AG04449 (cell line): ENCODE data around the gene PARD3B.

Source experiments
- CTCF ChIA-PET: fragments of 350-600 bp; formaldehyde crosslinking; extraction: SDS; loops from one replicate; lab custom pipeline; 2021; ENCODE audit warnings: antibody characterized with exemption; lab: Yijun Ruan, JAX
- POLR2A ChIA-PET: fragments of 400-600, 350-600 bp; formaldehyde crosslinking; extraction: SDS; loops from one replicate; lab custom pipeline; 2020; ENCODE audit warnings: antibody characterized with exemption, inconsistent platforms; lab: Yijun Ruan, JAX
- DNase-seq: peaks from one replicate; pipeline ENCODE4 v3.0.0-alpha.2; 2010; ENCODE audit warnings: low read depth, low spot score
- H3K4me3 ChIP-seq: 2 replicates; pipeline ENCODE4 v1.5.1; 2011; ENCODE audit warnings: low read depth, mild to moderate bottlenecking, control low read depth, low read length
- CTCF ChIP-seq: IDR thresholded peaks from one replicate; pipeline ENCODE4 v1.5.1; 2011; ENCODE audit warnings: mild to moderate bottlenecking, moderate library complexity, low read length, control low read depth, inconsistent platforms; ENCODE audit not compliant: insufficient read depth; ENCODE audit errors: missing control alignments

PARD3B gene

DNA sequence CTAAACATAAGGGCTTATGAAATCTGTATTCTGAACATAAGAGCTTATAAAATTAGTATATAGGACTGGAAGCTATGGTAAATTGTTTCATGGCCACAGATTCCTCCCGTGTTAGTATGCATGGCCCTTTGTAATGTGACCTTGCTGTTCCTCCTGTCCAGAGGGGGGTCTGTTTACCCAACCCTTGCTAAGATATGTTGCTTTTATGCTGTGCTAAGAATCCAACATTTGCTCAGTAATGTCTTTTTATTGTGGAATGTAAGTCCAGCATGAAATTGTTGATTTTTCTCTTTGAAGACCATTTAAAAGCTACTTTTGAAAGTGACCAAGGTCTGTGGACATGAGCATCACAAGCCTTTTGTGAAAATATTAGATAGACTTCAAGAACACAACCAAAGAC lies 485.4 kb downstream of the PARD3B start:
- no peak for DNase-seq
- ChIA-PET POLR2A (no interaction called here), CTCF (no interaction called here)
- no peak for TF ChIP-seq CTCF
- no peak overlapping the region for H3K4me3 ChIP-seq

- CTCF ChIA-PET, result no interaction called here
These were observed 486.8 kb downstream of the PARD3B start for GRCh38 chr2:205032093-205032551.

GRCh38 chr2:205033431-205033830 lies 488.2 kb downstream of the PARD3B start:
- ChIA-PET CTCF (no interaction called here), POLR2A (no interaction called here)
- no peak for DNase-seq
- no peak for TF ChIP-seq CTCF
- no peak overlapping the region for H3K4me3 ChIP-seq

More at GRCh38 chr2:205032093-205032551, 486.8 kb downstream of the PARD3B start:
- no peak overlapping the region for H3K4me3 ChIP-seq
- TF ChIP-seq CTCF, result no peak
- POLR2A ChIA-PET, result no interaction called here
- DNase-seq, result no peak

GRCh38 chr2:205034034-205034433 lies 488.8 kb downstream of the PARD3B start:
- POLR2A ChIA-PET, result no interaction called here
- CTCF ChIA-PET, result interaction anchor here (0.7 kb wide), 1 partner anchor 914 kb away, joined by 3 read pairs; no protein-coding TSS in a partner anchor
- H3K4me3 ChIP-seq, result no peak overlapping the region
- no peak for DNase-seq
- TF ChIP-seq CTCF, result no peak

DNA sequence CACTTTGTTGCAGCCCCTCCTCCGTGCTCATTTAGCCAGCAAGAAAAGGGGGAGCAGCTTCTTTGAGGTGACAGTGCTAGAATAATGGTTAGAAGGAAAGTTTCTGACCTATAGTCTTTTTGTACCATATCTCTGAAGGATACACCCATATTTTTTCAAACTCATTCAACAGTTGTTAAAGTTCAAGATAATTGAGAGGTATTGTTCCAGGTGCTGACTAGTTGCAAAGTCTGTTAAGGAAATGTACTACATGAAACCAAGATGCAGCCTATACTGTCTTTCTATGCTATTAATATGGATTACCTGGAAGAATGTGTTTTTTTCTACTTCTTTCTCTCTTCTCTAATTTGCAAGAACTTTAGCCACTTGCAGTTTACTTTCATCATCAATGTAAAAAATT lies 495.0 kb downstream of the PARD3B start:
- ChIA-PET POLR2A (no interaction called here), CTCF (interaction anchor here (1.6 kb wide), 1 partner anchor 10 kb away, joined by 4 read pairs; no protein-coding TSS in a partner anchor)
- H3K4me3 ChIP-seq, result no peak overlapping the region
- DNase-seq, result no peak
- TF ChIP-seq CTCF, result no peak

DNA sequence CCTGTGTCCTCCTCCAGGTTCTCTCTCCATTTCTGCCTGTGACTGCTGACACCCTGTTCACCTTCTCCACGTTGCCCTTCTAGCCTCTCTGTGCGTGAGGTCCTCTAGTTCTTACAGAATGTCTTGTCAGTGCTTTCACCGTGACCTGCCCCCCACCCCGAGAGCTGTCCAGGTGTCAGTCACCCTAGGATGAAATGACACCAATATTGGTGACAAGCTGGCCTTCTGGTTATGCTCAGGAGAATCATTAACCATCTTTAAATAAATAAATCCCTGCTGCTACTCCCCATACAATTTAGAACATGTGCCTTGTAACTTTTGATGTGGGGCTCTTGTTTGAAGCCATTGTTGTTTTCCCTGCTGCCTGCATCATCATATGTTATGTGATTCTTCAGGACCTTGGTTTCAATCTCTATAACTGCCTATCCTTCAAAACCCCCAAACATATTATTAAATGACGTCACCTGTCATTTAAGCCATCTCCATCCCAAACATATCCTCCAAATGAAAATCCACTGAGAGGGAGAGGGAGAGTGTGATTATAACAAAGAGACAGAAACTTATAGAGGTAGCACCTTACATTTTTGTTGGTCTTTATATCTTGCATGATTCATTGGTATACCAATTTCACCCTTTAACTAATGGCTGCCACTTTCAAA lies 496.3 kb downstream of the PARD3B start:
- DNase-seq, result no peak
- TF ChIP-seq CTCF, result no peak
- no peak overlapping the region for H3K4me3 ChIP-seq
- CTCF ChIA-PET, result interaction anchor here (1.6 kb wide), 1 partner anchor 9 kb away, joined by 4 read pairs; no protein-coding TSS in a partner anchor
- POLR2A ChIA-PET, result no interaction called here
